SH-SY5Y (cell line): ENCODE results near the gene ESR1.

Source experiments
- GATA2 ChIP-seq: IDR thresholded peaks from 2 replicates; pipeline ENCODE4 v1.6.1; 2011; ENCODE audit warnings: mild to moderate bottlenecking, low read depth, low read length
- GATA3 ChIP-seq: IDR thresholded peaks from 2 replicates; pipeline ENCODE4 v1.6.1; 2011; ENCODE audit warnings: low read depth, mild to moderate bottlenecking, low read length, moderate library complexity

DNA sequence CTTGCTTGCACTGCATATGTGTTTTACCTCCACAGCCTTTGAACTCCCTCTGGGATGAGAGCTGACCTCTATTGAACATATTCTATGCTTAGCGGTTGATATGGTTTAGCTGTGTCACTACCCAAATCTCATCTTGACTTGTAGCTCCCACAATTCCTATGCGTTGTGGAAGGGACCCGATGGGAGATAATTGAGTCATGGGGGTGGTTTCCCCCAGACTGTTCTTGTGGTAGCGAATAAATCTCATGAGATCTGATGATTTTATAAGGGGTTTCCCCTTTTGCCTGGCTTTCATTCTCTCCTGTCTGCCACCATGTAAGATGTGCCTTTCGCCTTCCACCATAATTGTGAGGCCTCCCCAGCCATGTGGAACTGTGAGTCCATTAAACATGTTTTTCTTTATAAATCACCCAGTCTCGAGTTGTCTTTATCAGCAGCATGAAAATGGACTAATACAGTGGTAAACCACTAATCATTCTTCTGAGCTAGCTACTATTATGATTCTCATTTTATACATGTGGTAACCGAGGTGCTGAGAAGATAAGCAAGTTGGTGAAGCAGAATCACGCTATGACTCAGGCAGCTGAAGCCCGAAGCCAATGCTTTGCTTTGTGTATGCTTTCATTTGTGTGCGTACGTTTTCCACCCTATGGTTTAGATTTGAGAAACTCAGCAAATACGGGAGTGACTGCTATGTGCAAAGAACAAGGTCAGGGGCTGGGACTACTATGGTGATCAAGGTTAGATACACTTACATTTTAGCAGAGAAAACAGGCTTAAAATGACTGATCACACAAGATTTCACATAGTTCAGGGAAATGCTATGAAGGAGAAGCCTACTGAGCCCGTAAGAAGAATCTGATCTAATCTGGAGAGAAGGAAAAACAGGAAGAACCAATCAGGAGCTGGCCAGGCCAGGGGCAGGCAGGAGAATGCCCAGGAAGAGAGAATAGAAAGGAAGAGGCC lies 363.5 kb downstream of the ESR1 start:
- no peak for TF ChIP-seq GATA2
- no peak for TF ChIP-seq GATA3
